GM21619 (cell line): ENCODE data around the gene GARNL3.

Experiments used
- ATAC-seq: cut with Tn5 transposase; IDR thresholded peaks from one replicate; pipeline ENCODE4 v1.9.1; 2021; ENCODE audit not compliant: unreplicated experiment

The GARNL3 gene

DNA sequence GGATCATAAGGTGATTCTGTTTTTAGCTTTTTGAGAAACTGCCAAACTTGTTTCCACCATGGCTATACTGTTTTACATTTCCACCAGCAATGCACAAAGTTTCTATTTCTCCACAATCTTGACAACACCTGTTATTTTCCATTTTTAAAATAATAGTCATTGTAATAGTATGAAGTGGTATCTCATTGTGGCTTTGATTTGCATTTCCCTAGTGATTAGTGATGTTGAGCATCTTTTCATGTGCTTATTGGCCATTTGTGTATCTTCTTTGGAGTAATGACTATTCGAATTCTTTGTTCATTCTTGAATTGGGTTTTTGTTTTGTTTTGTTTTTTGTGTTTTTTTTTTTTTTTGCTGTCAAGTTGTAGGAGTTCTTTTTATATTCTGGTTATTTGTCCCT lies 4.9 kb downstream of the GARNL3 start:
- no peak for ATAC-seq

DNA sequence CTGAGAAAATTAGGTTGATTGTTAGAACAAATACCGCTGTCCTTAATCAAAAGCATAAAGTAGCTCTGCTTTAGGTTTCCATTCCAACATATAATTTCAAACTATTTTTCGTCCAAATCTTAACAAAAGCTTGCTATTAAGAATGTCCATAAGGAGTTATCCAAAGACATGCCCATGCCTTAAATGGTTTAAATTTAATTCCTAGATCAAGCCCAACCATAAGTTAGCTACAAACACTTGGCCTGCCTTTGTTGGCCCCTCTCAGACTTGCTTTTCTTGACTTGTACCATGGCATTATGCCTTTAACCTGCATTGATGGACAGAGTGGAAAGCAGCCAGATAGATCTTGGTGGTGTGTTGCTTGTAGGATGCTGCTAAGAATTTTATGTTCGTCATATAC lies 8.8 kb downstream of the GARNL3 start:
- ATAC-seq = no peak

DNA sequence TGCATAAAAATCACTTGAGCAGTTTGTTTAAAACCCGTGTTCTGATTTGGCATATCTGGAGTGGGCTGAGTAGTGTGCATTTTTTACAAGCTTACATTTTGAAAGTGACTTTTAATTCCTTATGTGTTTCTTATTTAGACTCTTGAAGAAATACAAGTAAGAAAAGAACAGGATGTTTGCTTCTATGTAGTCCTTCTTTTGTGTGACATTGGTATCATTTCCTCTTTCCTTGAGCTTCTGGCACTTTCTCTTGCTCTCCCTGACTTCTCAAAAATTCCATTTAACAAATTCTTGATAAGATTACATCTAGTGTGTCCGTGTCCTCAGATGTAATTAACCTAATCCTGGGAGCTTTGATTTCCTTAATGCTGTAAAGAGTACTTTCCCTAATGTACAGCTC lies 12.5 kb downstream of the GARNL3 start:
- ATAC-seq = no peak

DNA sequence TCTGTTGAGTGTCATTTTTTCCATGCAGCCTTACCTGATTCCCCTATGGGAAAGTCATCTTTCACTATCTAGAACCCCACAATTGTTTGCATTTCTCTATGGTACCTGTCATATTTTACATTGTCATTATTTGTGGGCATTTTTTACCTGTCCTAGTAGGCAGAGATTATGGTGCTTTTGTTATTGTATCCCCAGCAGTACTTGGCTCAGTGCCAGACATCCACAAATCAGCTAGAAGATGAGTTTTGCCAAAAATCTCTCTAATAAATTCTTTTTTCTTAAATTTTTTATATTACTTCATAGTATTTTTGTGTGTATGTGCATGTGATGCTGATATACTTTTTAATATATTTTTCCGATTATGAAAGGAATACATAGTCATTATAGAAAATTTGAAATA lies 13.2 kb downstream of the GARNL3 start:
- no peak for ATAC-seq

DNA sequence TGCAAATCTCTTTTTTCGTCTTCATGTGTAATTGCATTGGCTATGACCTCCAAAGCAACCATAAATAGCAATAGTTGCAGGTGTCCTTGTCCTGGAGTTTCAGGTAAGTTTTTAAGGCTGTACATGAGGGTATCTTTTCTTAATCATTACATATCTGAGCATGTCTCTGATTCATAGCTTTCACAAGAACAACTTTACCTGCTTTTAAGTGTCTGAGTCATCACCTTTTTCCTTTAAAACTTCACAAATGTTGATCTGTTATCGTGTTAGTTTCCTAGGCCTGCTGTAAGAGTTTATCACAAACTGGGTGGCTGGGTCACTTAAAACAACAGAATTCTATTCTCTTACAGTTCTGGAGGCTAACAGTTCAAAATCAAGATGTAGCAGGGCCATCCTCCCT lies 13.8 kb downstream of the GARNL3 start:
- no peak for ATAC-seq

DNA sequence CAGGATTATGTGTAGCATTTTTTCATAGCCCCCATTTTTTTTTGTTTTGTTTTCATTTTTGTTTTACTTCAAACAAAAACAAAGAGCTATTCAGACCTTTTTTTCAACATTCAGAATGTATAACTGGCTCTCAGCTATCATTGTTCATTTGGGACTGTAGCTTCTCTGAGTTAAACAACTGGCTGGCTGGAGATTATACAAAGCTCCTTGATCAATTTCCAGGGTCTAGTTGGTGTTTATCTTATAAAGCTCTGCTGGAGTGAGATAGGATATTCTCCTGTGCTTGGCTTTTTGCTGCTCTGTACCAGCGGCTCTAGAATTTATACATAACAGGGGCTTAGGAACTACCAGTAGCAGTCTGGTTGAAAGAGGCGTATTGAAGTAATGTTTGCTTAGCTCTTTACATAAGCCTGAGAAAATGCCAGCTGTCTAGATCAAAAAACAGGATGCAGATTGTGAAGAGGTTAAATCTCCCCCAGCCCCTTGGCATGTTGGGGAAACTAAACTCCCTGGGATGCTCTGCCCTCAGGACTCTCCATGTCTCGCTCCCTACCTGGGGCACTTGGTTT lies 15.2 kb downstream of the GARNL3 start:
- no peak for ATAC-seq

DNA sequence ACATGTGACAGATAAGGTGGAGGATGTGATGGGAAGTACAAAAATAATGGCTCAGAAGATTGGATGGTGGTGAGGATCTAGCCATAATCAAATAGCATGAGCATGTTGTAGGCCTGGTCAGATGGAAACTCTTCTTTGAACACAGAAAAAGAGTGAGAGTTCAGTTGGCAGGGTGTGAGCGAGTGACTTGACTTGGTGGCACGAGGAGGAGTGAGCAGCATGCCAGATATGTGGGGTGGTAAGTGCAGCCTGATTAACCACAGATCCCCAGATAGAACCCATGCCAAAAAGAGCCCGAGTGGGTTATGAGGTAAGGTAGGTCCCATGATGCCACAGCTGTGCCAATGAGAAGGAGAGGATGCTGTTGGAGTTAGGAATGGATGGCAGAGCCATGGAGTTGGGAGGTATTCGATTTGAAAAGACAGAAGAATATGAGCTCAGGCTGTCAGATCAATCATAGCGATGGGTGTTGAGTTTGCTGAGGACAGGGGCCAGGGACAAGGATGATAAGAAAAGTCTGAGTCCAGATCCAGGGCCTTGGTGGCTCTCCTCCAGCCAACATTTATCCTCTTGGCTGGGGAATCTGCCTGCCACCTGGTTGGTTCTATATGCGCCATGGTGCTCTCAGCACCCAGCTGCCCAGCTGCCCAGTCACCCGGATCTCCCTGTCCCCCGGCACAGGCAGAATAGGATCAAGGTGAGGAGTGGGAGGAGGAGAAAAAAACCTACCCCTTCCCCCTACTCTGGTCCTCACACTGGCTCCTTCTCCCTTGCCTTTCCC lies 16.5 kb downstream of the GARNL3 start:
- no peak for ATAC-seq

DNA sequence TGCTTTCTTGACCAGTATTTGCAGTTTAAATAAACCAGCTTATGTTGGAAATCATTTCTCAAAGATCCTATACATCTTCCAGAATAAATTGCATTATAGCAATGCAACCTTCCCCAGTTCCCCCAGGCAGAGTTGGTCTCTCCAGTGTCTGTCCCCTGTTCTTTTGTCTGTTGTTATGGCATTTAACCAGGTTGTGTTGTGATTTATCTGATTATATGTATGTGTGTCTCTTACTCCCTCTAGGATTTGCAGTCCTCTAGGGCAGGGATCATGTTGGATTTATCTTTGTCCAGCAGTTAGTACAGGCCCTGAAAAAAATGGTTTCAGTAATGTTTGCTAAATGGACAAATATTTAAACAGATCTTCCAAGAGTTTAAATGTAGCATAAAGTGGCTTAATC lies 17.3 kb downstream of the GARNL3 start:
- ATAC-seq = no peak

DNA sequence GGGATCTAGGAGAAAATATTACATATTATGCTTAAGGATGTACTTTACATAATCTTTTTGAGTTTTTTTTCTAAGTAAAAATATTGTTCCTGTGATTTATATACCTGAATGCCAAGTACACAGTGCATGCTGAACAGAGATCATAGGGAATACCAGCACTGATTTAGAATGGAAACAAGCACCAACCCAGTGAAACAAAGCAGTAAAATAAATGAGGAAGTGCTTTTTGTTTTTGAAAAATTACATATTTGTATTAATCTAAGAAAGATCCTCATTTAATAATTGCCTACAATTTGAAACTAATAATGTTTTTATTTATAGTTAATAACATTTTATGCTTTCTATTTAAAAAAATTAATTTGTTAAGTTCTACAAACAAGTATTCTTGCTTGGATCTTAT lies 18.0 kb downstream of the GARNL3 start:
- ATAC-seq = no peak

DNA sequence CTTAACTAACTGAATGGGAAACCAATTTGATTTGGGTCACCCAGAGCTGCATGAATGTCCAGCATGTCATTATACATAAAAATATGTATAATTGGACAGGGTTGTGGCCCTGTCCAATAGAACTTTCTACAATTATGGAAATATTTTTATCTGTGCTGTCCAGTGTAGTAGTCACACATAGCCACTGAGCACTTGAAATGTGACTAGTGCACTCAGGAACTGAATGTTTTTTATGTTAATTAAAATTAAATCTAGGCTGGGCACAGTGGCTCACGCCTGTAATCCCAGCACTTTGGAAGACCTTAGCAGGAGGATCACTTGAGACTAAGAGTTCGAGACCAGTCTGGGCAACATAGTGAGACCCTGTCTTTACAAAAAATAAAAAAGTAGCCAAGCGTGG lies 18.6 kb downstream of the GARNL3 start:
- ATAC-seq = no peak

DNA sequence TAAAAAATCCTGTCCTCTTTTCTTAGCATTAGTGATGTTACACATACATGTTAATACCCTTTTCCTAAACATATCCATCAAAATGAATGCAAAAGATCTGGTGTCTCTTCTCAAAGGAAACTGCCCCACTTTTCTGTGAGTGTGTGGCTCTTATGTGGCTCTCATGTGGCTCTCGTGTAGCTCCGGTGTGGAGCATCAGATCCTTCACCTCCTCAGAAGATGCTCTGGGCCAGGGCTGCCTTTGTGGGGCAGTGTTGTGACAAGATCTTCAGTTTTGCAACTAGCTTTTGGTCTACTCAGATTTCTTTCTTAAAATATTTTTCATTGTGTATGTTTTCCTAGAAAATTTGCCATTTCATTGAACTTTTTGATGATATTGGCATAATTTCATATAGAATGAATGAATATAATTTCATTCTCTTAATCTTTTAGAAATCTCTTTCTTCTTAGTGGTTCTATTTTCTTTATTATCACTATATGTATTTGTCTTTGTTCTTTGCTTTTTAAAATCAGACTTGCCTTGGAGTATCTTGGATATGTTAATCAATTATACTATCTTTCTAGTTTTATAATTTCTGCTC lies 19.4 kb downstream of the GARNL3 start:
- no peak for ATAC-seq

DNA sequence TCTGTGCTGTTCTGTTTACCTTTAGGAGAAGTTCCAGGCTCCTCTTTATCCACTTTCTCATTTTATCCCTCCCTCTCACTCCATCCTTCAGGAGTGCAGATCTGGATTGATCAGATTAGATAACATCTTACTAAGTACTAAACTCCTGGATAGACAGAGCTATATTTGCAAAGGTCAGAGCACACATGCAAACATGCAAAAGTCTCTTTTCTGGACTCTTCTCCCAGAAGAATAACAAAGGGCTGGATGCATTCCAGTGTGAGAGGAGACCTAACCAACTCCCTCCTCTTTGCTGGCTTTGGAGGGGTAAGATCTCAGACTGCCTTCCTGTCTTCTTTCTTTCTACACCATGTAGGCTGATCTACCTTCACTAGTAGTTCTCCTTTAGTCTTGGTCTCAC lies 21.4 kb downstream of the GARNL3 start:
- ATAC-seq = no peak

DNA sequence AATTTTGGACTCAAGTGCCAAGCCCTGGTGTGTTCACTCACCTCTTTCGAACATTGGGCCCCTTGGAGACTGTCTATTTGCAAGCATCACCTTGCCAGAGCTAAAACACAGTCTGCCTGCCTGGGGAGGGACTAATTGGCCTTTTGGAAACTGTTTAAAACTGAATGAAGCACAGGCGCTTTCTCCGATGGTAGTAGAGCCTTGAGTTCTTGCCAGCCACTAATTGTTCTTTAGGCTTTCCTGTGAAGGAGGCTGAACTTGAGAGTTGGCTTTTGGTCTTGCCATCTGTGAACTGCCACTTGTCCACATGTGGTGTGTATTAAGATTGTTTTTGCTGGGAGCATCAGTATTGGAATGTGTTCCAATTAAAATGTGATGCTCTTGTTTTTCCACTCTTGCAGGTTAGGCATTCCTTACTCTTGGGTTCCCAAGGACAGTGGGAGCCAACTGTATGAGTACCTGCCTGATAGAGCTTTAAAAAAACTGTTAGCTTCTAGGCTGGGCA lies 26.0 kb downstream of the GARNL3 start:
- ATAC-seq = no peak

DNA sequence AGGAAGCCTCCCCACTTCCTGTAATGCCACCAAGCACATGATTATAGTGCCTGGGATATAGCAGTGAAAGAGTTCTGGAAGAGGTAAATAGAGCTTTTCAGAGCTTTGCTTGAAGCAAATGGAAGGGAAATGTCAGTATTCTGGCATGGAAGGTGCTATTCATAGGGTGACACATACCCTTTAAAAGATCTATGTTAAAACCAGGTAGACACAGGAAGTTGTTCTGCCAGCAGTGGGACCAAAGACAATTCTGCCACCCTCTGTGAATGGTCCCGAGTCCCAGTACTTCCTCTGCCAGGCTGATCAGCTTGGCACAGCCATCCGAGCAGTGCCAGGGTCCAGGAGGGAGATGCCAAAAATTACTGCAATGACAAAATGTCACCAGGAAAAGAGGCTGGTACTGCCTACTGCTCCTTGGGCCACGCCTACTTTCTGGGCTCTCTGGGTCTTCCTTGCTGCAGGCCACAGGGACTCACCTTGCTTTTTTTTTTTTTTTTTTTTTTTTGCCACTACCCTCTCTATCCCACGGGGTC lies 26.7 kb downstream of the GARNL3 start:
- no peak for ATAC-seq

DNA sequence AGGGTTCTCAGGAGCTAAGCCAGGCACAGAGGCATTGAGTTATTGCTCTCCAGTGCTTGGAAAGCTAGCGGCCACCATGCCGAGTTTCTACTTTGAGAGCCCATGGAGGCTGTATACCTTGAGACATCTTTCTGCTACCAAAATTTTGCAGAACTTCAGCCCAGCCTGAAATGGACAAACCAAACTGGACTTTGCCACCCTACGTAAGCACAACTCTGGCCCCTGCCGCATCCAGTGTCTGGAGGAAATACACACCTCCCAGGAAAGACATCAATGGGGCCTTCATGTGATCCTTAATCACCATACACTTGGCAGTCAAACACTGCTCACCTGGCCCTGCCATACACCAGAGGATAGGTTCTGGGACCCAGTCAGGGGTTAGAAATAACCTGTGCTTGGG lies 27.8 kb downstream of the GARNL3 start:
- ATAC-seq = no peak

DNA sequence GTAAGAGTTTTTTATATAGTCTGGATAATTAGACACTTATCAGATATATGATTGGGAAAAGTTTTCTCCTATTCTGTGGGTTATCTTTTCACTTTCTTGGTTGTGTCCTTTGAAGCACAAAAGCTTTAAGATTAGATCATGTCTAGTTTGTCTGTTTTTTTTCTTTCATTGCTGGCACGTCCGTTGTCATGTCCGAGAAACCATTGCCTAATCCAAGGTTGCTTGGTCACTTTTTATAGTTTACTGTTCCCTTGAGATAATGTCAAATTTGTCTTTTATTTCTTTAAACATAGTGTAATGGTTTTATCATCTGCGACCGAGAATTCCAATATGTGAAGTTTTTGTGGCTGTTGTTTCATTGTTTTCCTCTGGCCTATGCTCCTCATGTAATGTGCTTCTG lies 28.8 kb downstream of the GARNL3 start:
- no peak for ATAC-seq

DNA sequence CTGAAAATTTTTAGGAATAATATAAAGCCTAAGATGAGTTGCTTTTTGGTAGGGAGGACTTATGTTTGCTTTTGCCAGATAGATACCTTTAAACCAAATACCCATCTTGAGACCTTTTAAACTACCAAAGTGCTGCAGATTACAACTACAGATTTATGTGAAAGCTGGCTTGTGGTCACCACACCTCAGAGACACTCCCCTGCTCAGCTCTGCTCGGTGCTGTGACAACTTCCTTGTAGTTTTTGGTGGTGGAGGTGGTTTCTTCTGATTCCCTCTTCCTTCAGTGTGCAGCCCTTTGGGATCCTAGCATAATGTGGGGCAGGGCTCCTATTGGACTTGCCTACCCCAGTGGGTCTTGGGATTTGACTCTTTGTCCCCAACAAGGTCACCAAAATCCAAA lies 29.2 kb downstream of the GARNL3 start:
- ATAC-seq = no peak

DNA sequence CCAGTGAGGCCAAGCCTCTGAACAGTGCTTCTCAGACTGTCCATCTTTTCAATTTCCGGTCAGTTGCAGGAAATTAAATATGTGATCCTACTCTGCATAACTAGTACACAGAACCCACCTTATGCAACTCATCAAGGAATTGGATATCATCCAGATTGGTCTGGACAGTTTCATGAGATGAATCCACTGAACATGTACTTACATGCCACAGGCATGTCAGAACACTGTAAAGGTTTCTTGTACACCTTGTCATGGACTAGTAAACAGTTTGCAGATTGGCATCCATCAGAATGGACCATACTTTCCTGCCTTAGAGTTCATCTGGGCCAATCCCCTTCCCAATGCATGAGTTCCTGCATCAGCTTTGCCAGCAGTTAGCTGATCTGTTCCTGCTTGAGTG lies 30.4 kb downstream of the GARNL3 start:
- ATAC-seq = no peak

DNA sequence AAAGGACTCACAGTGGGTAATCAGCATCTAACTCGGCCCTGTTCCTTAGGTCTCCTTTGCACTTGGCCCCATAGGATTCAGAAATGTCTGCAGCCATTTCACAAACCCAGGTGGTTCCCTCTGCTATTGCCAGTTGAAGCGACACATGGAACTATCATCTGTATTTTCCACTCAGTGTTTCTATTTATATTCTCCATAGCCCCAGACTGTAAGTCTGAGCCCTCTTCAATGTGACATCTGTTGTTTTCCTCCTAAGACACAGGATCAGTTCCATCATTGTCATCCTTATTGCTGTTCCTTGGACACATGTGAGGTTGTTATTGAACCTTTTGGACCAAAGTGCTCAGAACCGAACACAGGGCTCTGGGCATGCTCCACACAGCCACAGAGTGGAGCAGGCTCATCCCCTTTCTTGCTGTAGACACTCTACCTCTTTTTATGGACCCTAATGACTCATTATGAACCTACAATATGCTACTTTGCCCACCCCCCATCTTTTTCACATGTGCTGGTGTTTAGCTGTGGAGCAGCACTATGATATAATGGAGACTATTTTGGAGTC lies 36.4 kb downstream of the GARNL3 start:
- ATAC-seq = no peak

DNA sequence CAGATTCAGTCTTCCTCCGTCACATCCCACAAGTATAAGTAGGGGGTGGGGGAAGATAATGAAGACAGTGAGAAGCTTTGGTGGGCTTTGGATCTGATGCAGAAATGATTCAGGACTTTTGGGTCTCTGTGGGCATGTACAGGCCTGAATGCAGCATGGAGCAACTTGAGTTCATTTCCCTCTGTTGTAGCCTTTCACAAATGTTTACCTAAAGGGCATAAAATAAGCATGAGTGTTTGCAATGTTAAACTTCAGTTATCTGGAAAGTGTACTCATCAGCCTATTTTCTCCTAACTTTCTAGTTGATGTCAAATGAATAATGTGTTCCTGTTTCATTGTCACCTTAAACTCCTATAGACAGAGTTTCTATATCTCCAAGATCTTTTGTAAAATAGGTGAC lies 39.3 kb downstream of the GARNL3 start:
- ATAC-seq = no peak

DNA sequence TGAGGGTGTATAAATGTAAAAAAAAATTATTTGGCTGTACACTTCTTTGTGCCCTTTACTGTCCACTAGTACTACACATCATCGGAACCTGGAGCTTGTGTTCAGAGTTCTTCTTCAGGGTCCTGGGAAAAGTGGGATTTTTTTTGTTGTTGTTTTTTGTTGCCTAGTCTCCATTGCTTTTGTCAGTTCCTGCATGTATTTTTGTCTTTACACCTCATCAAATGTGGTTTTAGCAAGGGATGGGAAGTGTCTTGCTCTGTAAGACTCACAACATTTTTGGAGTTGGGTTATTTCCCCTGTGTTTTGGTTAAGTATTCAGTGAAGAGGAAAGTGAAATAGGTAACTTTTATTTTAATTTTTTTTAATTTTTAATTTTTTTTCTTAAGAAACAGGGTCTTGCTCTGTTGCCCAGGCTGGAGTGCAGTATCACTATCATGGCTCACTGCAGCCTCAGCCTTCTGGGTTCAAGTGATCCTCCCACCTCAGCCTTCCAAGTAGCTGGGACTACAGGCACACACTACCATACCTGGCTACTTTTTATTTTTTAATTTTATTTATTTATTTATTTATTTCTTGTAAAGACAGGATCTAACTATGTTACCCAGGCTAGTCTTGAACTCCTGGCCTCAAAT lies 40.7 kb downstream of the GARNL3 start:
- ATAC-seq = no peak
